HEK293 (cell line): Measurements from ENCODE around the gene C1orf21.

Experiments used
- CTCF ChIA-PET: fragments of 350-600 bp; formaldehyde crosslinking; extraction: SDS; loops from one replicate; lab custom pipeline; 2021; ENCODE audit warnings: antibody characterized with exemption; lab: Yijun Ruan, JAX
- POLR2A ChIA-PET: fragments of 300-600 bp; formaldehyde crosslinking; extraction: SDS; loops from one replicate; lab custom pipeline; 2020; ENCODE audit warnings: antibody characterized with exemption, inconsistent platforms; lab: Yijun Ruan, JAX
- H3K27ac ChIP-seq: fragments of 200-500 bp; sonication (Bioruptor generic); 2 replicates; pipeline ENCODE4 v1.5.1; 2014; ENCODE audit warnings: low read depth, low read length, control low read depth, inconsistent platforms; ENCODE audit errors: extremely low read depth
- H3K36me3 ChIP-seq, 2 experiments: fragments of 200-500 bp in 1 of 2; sonication (Bioruptor generic) in 1 of 2; 1 replicate in 1 of 2; 2 replicates in 1 of 2; pipeline ENCODE4 v1.5.1; 2014 to 2017; ENCODE audit warnings: inconsistent platforms in 2 of 2, low read length in 2 of 2; ENCODE audit not compliant: control insufficient read depth in 2 of 2, insufficient read depth in 1 of 2
- H3K4me1 ChIP-seq: fragments of 200-500 bp; sonication (Bioruptor generic); 2 replicates; pipeline ENCODE4 v1.5.1; 2014; ENCODE audit warnings: mild to moderate bottlenecking, low read length, inconsistent platforms; ENCODE audit not compliant: control insufficient read depth, insufficient read depth
- H3K4me3 ChIP-seq: 2 replicates; pipeline ENCODE4 v1.5.1; 2011; ENCODE audit warnings: low read depth, mild to moderate bottlenecking, control low read depth, low read length, moderate library complexity
- H3K9me3 ChIP-seq: fragments of 200-500 bp; sonication (Bioruptor generic); 2 replicates; pipeline ENCODE4 v1.5.1; 2014; ENCODE audit warnings: low read depth, low read length, inconsistent platforms; ENCODE audit not compliant: control insufficient read depth, insufficient read depth
- BCL6B ChIP-seq: fragments of 450-650 bp; formaldehyde crosslinking; IDR thresholded peaks from 2 replicates; pipeline ENCODE4 v1.5.1; 2017; ENCODE audit warnings: missing biosample characterization, missing genetic modification characterization
- GFI1B ChIP-seq: fragments of 450-650 bp; formaldehyde crosslinking; IDR thresholded peaks from 2 replicates; pipeline ENCODE4 v1.5.1; 2016; ENCODE audit warnings: missing biosample characterization, missing genetic modification characterization
- MZF1 ChIP-seq: fragments of 450-650 bp; formaldehyde crosslinking; IDR thresholded peaks from 2 replicates; pipeline ENCODE4 v1.5.1; 2017; ENCODE audit warnings: missing biosample characterization, missing genetic modification characterization, borderline replicate concordance
- OSR2 ChIP-seq: fragments of 450-650 bp; formaldehyde crosslinking; IDR thresholded peaks from 2 replicates; pipeline ENCODE4 v1.5.1; 2016; ENCODE audit warnings: missing biosample characterization, missing genetic modification characterization
- SCRT2 ChIP-seq: fragments of 450-650 bp; formaldehyde crosslinking; IDR thresholded peaks from 2 replicates; pipeline ENCODE4 v1.5.1; 2016; ENCODE audit warnings: missing biosample characterization, missing genetic modification characterization
- SP2 ChIP-seq: fragments of 450-650 bp; formaldehyde crosslinking; IDR thresholded peaks from 2 replicates; pipeline ENCODE4 v1.5.1; 2016; ENCODE audit warnings: missing biosample characterization, missing genetic modification characterization
- ZBTB17 ChIP-seq: fragments of 450-650 bp; formaldehyde crosslinking; IDR thresholded peaks from 2 replicates; pipeline ENCODE4 v1.5.1; 2016; ENCODE audit warnings: missing biosample characterization, missing genetic modification characterization
- ZBTB21 ChIP-seq: fragments of 450-650 bp; formaldehyde crosslinking; IDR thresholded peaks from 2 replicates; pipeline ENCODE4 v1.5.1; 2017; ENCODE audit warnings: missing biosample characterization, missing genetic modification characterization
- ZFP37 ChIP-seq: fragments of 450-650 bp; formaldehyde crosslinking; IDR thresholded peaks from 2 replicates; pipeline ENCODE4 v1.5.1; 2016; ENCODE audit warnings: missing biosample characterization, missing genetic modification characterization
- ZNF335 ChIP-seq: fragments of 450-650 bp; formaldehyde crosslinking; conservative IDR thresholded peaks from 2 replicates; pipeline ENCODE4 v1.5.1; 2016; ENCODE audit warnings: missing biosample characterization, missing genetic modification characterization
- ZNF350 ChIP-seq: fragments of 450-650 bp; formaldehyde crosslinking; IDR thresholded peaks from 2 replicates; pipeline ENCODE4 v1.5.0; 2017; ENCODE audit warnings: missing biosample characterization, mild to moderate bottlenecking, missing genetic modification characterization
- ZNF629 ChIP-seq: fragments of 450-650 bp; formaldehyde crosslinking; IDR thresholded peaks from 2 replicates; pipeline ENCODE4 v1.5.1; 2017; ENCODE audit warnings: missing biosample characterization, missing genetic modification characterization
- ZNF776 ChIP-seq: fragments of 450-650 bp; formaldehyde crosslinking; IDR thresholded peaks from 2 replicates; pipeline ENCODE4 v1.5.0; 2017; ENCODE audit warnings: missing biosample characterization, missing genetic modification characterization, borderline replicate concordance
- TF ChIP-seq, protein P1 (sequence below): fragments of 450-650 bp; formaldehyde crosslinking; IDR thresholded peaks from 2 replicates; pipeline ENCODE4 v1.5.1; 2016; ENCODE audit warnings: missing biosample characterization, missing genetic modification characterization
- TF ChIP-seq, protein P2 (sequence below): fragments of 450-650 bp; formaldehyde crosslinking; IDR thresholded peaks from 2 replicates; pipeline ENCODE4 v1.5.1; 2016; ENCODE audit warnings: missing biosample characterization, missing genetic modification characterization
- TF ChIP-seq, protein P3 (sequence below): fragments of 450-650 bp; formaldehyde crosslinking; IDR thresholded peaks from 2 replicates; pipeline ENCODE4 v1.5.1; 2016; ENCODE audit warnings: missing biosample characterization, missing genetic modification characterization

Gene C1orf21

GRCh38 chr1:184399192-184399847 lies 12.5 kb downstream of the C1orf21 start:
- Histone ChIP-seq H3K4me3 (no peak overlapping the region), H3K4me1 (peaks cover 3% of the 10 kb centered on the region), H3K36me3 (no peaks in the 10 kb centered on the region), H3K9me3 (no peaks in the 10 kb centered on the region), H3K27ac (no peak overlapping the region)
- CTCF ChIA-PET = interaction anchor here (0.6 kb wide), 1 partner anchor 915 kb away, joined by 3 read pairs; no protein-coding TSS in a partner anchor
- POLR2A ChIA-PET = interaction anchor here (2.4 kb wide), 1 partner anchor 13 kb away, joined by 7 read pairs; the partner anchor contains the start of gene C1orf21
- no peak for TF ChIP-seq OSR2 (tag by site-specific recombination)
- no peak for TF ChIP-seq GFI1B
- TF ChIP-seq, protein P1, sequence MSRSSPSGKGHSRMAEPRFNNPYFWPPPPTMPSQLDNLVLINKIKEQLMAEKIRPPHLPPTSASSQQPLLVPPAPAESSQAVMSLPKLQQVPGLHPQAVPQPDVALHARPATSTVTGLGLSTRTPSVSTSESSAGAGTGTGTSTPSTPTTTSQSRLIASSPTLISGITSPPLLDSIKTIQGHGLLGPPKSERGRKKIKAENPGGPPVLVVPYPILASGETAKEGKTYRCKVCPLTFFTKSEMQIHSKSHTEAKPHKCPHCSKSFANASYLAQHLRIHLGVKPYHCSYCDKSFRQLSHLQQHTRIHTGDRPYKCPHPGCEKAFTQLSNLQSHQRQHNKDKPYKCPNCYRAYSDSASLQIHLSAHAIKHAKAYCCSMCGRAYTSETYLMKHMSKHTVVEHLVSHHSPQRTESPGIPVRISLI (tag by site-specific recombination) = peak; percentile 96
- peak; percentile 75 for TF ChIP-seq ZNF629 (tag by site-specific recombination)
- no peak for TF ChIP-seq ZFP37
- TF ChIP-seq SCRT2 = no peak
- TF ChIP-seq, protein P2, sequence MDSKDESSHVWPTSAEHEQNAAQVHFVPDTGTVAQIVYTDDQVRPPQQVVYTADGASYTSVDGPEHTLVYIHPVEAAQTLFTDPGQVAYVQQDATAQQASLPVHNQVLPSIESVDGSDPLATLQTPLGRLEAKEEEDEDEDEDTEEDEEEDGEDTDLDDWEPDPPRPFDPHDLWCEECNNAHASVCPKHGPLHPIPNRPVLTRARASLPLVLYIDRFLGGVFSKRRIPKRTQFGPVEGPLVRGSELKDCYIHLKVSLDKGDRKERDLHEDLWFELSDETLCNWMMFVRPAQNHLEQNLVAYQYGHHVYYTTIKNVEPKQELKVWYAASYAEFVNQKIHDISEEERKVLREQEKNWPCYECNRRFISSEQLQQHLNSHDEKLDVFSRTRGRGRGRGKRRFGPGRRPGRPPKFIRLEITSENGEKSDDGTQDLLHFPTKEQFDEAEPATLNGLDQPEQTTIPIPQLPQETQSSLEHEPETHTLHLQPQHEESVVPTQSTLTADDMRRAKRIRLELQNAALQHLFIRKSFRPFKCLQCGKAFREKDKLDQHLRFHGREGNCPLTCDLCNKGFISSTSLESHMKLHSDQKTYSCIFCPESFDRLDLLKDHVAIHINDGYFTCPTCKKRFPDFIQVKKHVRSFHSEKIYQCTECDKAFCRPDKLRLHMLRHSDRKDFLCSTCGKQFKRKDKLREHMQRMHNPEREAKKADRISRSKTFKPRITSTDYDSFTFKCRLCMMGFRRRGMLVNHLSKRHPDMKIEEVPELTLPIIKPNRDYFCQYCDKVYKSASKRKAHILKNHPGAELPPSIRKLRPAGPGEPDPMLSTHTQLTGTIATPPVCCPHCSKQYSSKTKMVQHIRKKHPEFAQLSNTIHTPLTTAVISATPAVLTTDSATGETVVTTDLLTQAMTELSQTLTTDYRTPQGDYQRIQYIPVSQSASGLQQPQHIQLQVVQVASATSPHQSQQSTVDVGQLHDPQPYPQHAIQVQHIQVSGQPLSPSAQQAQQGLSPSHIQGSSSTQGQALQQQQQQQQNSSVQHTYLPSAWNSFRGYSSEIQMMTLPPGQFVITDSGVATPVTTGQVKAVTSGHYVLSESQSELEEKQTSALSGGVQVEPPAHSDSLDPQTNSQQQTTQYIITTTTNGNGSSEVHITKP = 0 out of 2 replicates have a peak, but pooled peaks have one; percentile 11
- TF ChIP-seq ZNF335 = peak; percentile 30; the same call in 1 of the 2 replicates
- TF ChIP-seq, protein P3, sequence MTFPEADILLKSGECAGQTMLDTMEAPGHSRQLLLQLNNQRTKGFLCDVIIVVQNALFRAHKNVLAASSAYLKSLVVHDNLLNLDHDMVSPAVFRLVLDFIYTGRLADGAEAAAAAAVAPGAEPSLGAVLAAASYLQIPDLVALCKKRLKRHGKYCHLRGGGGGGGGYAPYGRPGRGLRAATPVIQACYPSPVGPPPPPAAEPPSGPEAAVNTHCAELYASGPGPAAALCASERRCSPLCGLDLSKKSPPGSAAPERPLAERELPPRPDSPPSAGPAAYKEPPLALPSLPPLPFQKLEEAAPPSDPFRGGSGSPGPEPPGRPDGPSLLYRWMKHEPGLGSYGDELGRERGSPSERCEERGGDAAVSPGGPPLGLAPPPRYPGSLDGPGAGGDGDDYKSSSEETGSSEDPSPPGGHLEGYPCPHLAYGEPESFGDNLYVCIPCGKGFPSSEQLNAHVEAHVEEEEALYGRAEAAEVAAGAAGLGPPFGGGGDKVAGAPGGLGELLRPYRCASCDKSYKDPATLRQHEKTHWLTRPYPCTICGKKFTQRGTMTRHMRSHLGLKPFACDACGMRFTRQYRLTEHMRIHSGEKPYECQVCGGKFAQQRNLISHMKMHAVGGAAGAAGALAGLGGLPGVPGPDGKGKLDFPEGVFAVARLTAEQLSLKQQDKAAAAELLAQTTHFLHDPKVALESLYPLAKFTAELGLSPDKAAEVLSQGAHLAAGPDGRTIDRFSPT (tag by site-specific recombination) = no peak
- no peak for TF ChIP-seq MZF1 (tag by site-specific recombination)
- 0 out of 2 replicates have a peak, but pooled peaks have one; percentile 15 for TF ChIP-seq ZBTB21 (tag by site-specific recombination)
- no peak for TF ChIP-seq BCL6B (tag by site-specific recombination)
- peak; percentile 69 for TF ChIP-seq ZBTB17 (tag by site-specific recombination)
- no peak for TF ChIP-seq ZNF776 (tag by site-specific recombination)
- TF ChIP-seq ZNF350 = no peak
- TF ChIP-seq SP2 (tag by site-specific recombination) = no peak
